ENCODE measurements around the gene IGDCC3.

The IGDCC3 gene

GRCh38 chr15:65338366-65338765, 39.4 kb downstream of the IGDCC3 start:
- Histone ChIP-seq H3K27me3 (ENCODE audit: low read length) (no peaks in the 10 kb centered on the region), H3K4me2 (ENCODE audit: low read depth, low read length, poor library complexity, severe bottlenecking) (no peak overlapping the region), H3K79me2 (ENCODE audit: insufficient read depth, low read length) (no peaks in the 10 kb centered on the region), H3F3A (ENCODE audit: insufficient read depth) (no peaks in the 10 kb centered on the region), H4K20me1 (ENCODE audit: low read depth, low read length) (no peaks in the 10 kb centered on the region), H2AFZ (ENCODE audit: low read depth, low read length, severe bottlenecking) (no peak overlapping the region), H3K4me3 (ENCODE audit: insufficient read depth, low read length, poor library complexity, severe bottlenecking) (no peak overlapping the region), H3K27ac (ENCODE audit: low read depth, low read length) (no peak overlapping the region), H3K36me3 (ENCODE audit: low read length) (no peaks in the 10 kb centered on the region), H3K9ac (ENCODE audit: low read length) (no peak overlapping the region), H3K9me3 (ENCODE audit: insufficient read depth, low read length) (no peaks in the 10 kb centered on the region), H3K9me2 (replicated peaks; ENCODE audit: insufficient read depth, low read length) (no peaks in the 10 kb centered on the region)
- TF ChIP-seq CTCF (IDR thresholded peaks at IDR 0.05; ENCODE audit: insufficient read depth, low read length, poor library complexity, severe bottlenecking) (no peak), EZH2phosphoT487 (conservative IDR thresholded peaks at IDR 0.05; ENCODE audit: low read length) (no peak)

- H3K79me2 ChIP-seq (ENCODE audit: insufficient read depth, low read length): no peaks in the 10 kb centered on the region
- TF ChIP-seq EZH2phosphoT487 (conservative IDR thresholded peaks at IDR 0.05; ENCODE audit: low read length) (no peak), CTCF (IDR thresholded peaks at IDR 0.05; ENCODE audit: insufficient read depth, low read length, poor library complexity, severe bottlenecking) (no peak)
- H4K20me1 ChIP-seq (ENCODE audit: low read depth, low read length): no peaks in the 10 kb centered on the region
- no peaks in the 10 kb centered on the region for H3F3A ChIP-seq (ENCODE audit: insufficient read depth)
- no peaks in the 10 kb centered on the region for H3K9me3 ChIP-seq (ENCODE audit: insufficient read depth, low read length)
- H3K27me3 ChIP-seq (ENCODE audit: low read length): no peaks in the 10 kb centered on the region
- H3K4me2 ChIP-seq (ENCODE audit: low read depth, low read length, poor library complexity, severe bottlenecking): peak overlapping the region; percentile 22
- no peak overlapping the region for H2AFZ ChIP-seq (ENCODE audit: low read depth, low read length, severe bottlenecking)
- no peaks in the 10 kb centered on the region for H3K36me3 ChIP-seq (ENCODE audit: low read length)
- H3K27ac ChIP-seq (ENCODE audit: low read depth, low read length): no peak overlapping the region
- H3K4me3 ChIP-seq (ENCODE audit: insufficient read depth, low read length, poor library complexity, severe bottlenecking): no peak overlapping the region
- H3K9ac ChIP-seq (ENCODE audit: low read length): no peak overlapping the region
- no peaks in the 10 kb centered on the region for H3K9me2 ChIP-seq (replicated peaks; ENCODE audit: insufficient read depth, low read length)
Observed at GRCh38 chr15:65337436-65338070, 40.2 kb downstream of the IGDCC3 start.

GRCh38 chr15:65336493-65337435, 41.0 kb downstream of the IGDCC3 start:
- Histone ChIP-seq H3K36me3 (ENCODE audit: low read length) (no peaks in the 10 kb centered on the region), H3K9me3 (ENCODE audit: insufficient read depth, low read length) (no peaks in the 10 kb centered on the region), H3F3A (ENCODE audit: insufficient read depth) (no peaks in the 10 kb centered on the region), H3K79me2 (ENCODE audit: insufficient read depth, low read length) (no peaks in the 10 kb centered on the region), H3K4me2 (ENCODE audit: low read depth, low read length, poor library complexity, severe bottlenecking) (peak overlapping the region; percentile 22), H3K27me3 (ENCODE audit: low read length) (no peaks in the 10 kb centered on the region), H3K9me2 (replicated peaks; ENCODE audit: insufficient read depth, low read length) (no peaks in the 10 kb centered on the region), H4K20me1 (ENCODE audit: low read depth, low read length) (no peaks in the 10 kb centered on the region), H3K9ac (ENCODE audit: low read length) (no peak overlapping the region), H3K4me3 (ENCODE audit: insufficient read depth, low read length, poor library complexity, severe bottlenecking) (no peak overlapping the region), H2AFZ (ENCODE audit: low read depth, low read length, severe bottlenecking) (no peak overlapping the region), H3K27ac (ENCODE audit: low read depth, low read length) (no peak overlapping the region)
- TF ChIP-seq CTCF (IDR thresholded peaks at IDR 0.05; ENCODE audit: insufficient read depth, low read length, poor library complexity, severe bottlenecking): no peak
- no peak for TF ChIP-seq EZH2phosphoT487 (conservative IDR thresholded peaks at IDR 0.05; ENCODE audit: low read length)
